HCT116 (cell line): ENCODE data around the gene SLC2A4.
A peak's percentile ranks its signal among the peaks of the same experiment; 100 is the strongest.

Experiments
- CTCF ChIP-seq, 3 experiments: fragments of 200-600 bp in 1 of 3; sonication (generic) in 1 of 3; IDR thresholded peaks in 2 of 3; conservative IDR thresholded peaks in 1 of 3; 2 replicates each; pipeline ENCODE4 v1.5.1; 2012 to 2017; ENCODE audit warnings: low read depth in 2 of 3, low read length in 2 of 3, antibody characterized with exemption in 1 of 3, borderline replicate concordance in 1 of 3, control low read depth in 1 of 3, mild to moderate bottlenecking in 1 of 3, mixed read lengths in 1 of 3, mixed run types in 1 of 3, moderate library complexity in 1 of 3; ENCODE audit not compliant: insufficient read depth in 1 of 3
- EGR1 ChIP-seq: IDR thresholded peaks from 2 replicates; pipeline ENCODE4 v1.6.1; 2012; ENCODE audit warnings: low read depth
- ELF1 ChIP-seq: IDR thresholded peaks from 2 replicates; pipeline ENCODE4 v1.6.1; 2012; ENCODE audit warnings: low read depth, borderline replicate concordance
- EZH2 ChIP-seq: fragments of 200-600 bp; sonication (generic); IDR thresholded peaks from 2 replicates; pipeline ENCODE4 v1.6.1; 2017; ENCODE audit warnings: antibody characterized with exemption, mixed run types
- FOSL1 ChIP-seq: IDR thresholded peaks from 2 replicates; pipeline ENCODE4 v1.6.1; 2012; ENCODE audit warnings: low read depth
- POLR2A ChIP-seq: IDR thresholded peaks from 2 replicates; pipeline ENCODE4 v1.7.0; 2011; ENCODE audit warnings: borderline replicate concordance; ENCODE audit not compliant: insufficient read depth, insufficient read length; ENCODE audit errors: extremely low read depth
- POLR2AphosphoS5 ChIP-seq: IDR thresholded peaks from 2 replicates; pipeline ENCODE4 v1.6.1; 2011; ENCODE audit warnings: mild to moderate bottlenecking, low read depth, low read length, moderate library complexity
- RAD21 ChIP-seq: IDR thresholded peaks from 2 replicates; pipeline ENCODE4 v1.6.1; 2012; ENCODE audit warnings: low read depth, mild to moderate bottlenecking
- SP1 ChIP-seq: IDR thresholded peaks from 2 replicates; pipeline ENCODE4 v1.6.1; 2012; ENCODE audit warnings: low read depth
- SRF ChIP-seq: IDR thresholded peaks from 2 replicates; pipeline ENCODE4 v1.6.1; 2012; ENCODE audit warnings: low read depth
- YY1 ChIP-seq: IDR thresholded peaks from 2 replicates; pipeline ENCODE4 v1.6.1; 2011; ENCODE audit warnings: low read length, low read depth, moderate library complexity, mild to moderate bottlenecking; ENCODE audit not compliant: insufficient replicate concordance; ENCODE audit errors: extremely low read depth
- TF ChIP-seq, protein P1 (sequence below): IDR thresholded peaks from 2 replicates; pipeline ENCODE4 v1.6.1; 2012

GRCh38 chr17:7237761-7238419 is 43.6 kb upstream of the SLC2A4 start:
- TF ChIP-seq CTCF (IDR thresholded peaks at IDR 0.05 in 2 of 3, conservative IDR thresholded peaks at IDR 0.05 in 1 of 3; ENCODE audit: borderline replicate concordance in 1 of 3, insufficient read depth in 1 of 3, low read depth in 2 of 3, low read length in 2 of 3) (no peak), POLR2AphosphoS5 (peak; percentile 65), RAD21 (no peak), SP1 (no peak), EGR1 (no peak), POLR2A (no peak), YY1 (no peak), SRF (no peak), ELF1 (no peak), FOSL1 (no peak), EZH2 (no peak)
- TF ChIP-seq, protein P1, sequence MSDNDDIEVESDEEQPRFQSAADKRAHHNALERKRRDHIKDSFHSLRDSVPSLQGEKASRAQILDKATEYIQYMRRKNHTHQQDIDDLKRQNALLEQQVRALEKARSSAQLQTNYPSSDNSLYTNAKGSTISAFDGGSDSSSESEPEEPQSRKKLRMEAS, result 0 out of 2 replicates have a peak, but pooled peaks have one; percentile 21
